Upper lobe of left lung (tissue), 6 donors: ENCODE results near the gene QDPR. TPM values are rescaled to one million over a fixed set of nuclear protein-coding genes. Genes with fewer than 3 reads are reported as not detected.
A peak's percentile ranks its signal among the peaks of the same experiment; 100 is the strongest.
"Not testable (repeated sequence)": the region's sequence is repeated elsewhere in the genome, so short reads cannot be mapped to it uniquely, and the experiment has no call there.

Experiments used
- ATAC-seq, 2 donors: fragments of 200-7000 bp; cut with Tn5 transposase; one replicate each; pipeline ENCODE4 v1.9.1; 2022; ENCODE audit warnings: mild to moderate bottlenecking in 2 of 2, moderate library complexity in 2 of 2; ENCODE audit not compliant: low FRiP score in 2 of 2
- DNase-seq, 2 donors: peaks; one replicate each; pipeline ENCODE4 v3.0.0-alpha.2; 2019 to 2020
- H3K27ac ChIP-seq, 4 donors: fragments of 200-600 bp; sonication (generic); one replicate each; pipeline ENCODE4 v1.5.1; 2016 to 2019
- H3K27me3 ChIP-seq, 4 donors: fragments of 200-600 bp; sonication (generic); one replicate each; pipeline ENCODE4 v1.5.1; 2017 to 2019
- H3K36me3 ChIP-seq, 4 donors: fragments of 200-600 bp; sonication (generic); one replicate each; pipeline ENCODE4 v1.5.1; 2016 to 2019
- H3K4me1 ChIP-seq, 4 donors: fragments of 200-600 bp; sonication (generic); one replicate each; pipeline ENCODE4 v1.5.1; 2018 to 2019
- H3K4me3 ChIP-seq, 4 donors: fragments of 200-600 bp; sonication (generic); one replicate each; pipeline ENCODE4 v1.5.1; 2017 to 2019; ENCODE audit warnings: mild to moderate bottlenecking in 2 of 4, moderate library complexity in 1 of 4
- H3K9me3 ChIP-seq, 4 donors: fragments of 200-600 bp; sonication (generic); one replicate each; pipeline ENCODE4 v1.5.1; 2018 to 2019
- CTCF ChIP-seq, 6 experiments: fragments of 450-650 bp in 4 of 6; fragments of 200-600 bp in 2 of 6; sonication (generic) in 2 of 6; IDR thresholded peaks; one replicate each; pipeline ENCODE4 v1.5.1; 2016 to 2019; ENCODE audit warnings: antibody characterized with exemption in 6 of 6
- EP300 ChIP-seq, 4 donors: sonication (generic); formaldehyde crosslinking; IDR thresholded peaks; one replicate each; pipeline ENCODE4 v1.5.1; 2017; ENCODE audit warnings: antibody characterized with exemption in 4 of 4, control low read depth in 2 of 4
- POLR2A ChIP-seq, 4 donors: fragments of 450-650 bp; IDR thresholded peaks; one replicate each; pipeline ENCODE4 v1.5.1; 2016 to 2017; ENCODE audit warnings: antibody characterized with exemption in 4 of 4, mild to moderate bottlenecking in 2 of 4
- POLR2AphosphoS5 ChIP-seq, 2 donors: sonication (generic); formaldehyde crosslinking; IDR thresholded peaks; one replicate each; pipeline ENCODE4 v1.5.1; 2017; ENCODE audit warnings: antibody characterized with exemption in 2 of 2
- WGBS, 2 donors: methylation state at CpG; one replicate each; pipeline ENCODE4 v1.1.5; 2017 to 2018; 5-methylcytosine and 5-hydroxymethylcytosine counted together
- total RNA-seq, 6 donors: library from RNA; depleted of rRNA in 4 of 6; stranded (reverse); fragments of >200 nt in 4 of 6; gene quantifications; one replicate each; pipeline versions ENCODE4 v1.1.0 to v1.2.1, GENCODE V29; 2016 to 2021
- donor health status: DM: no; HTN: no; CAD: no; lungs with moderate emphysema.
- donor health status: DM: no; HTN: yes; CAD: no; lungs with severe emphysema.

QDPR gene
- total RNA-seq, 6 donors from 2014 or later, result 16.3 to 48.4 (median 22.7) TPM

GRCh38 chr4:17448689-17449088 is 63.2 kb downstream of the QDPR start:
- H3K9me3 ChIP-seq, result no peaks in the 10 kb centered on the region
- ATAC-seq (peak in 1 of 2 donors; percentile 56), DNase-seq (no peak)
- TF ChIP-seq POLR2AphosphoS5 (IDR thresholded peaks at IDR 0.05), result no peak
- no peak for TF ChIP-seq EP300 (IDR thresholded peaks at IDR 0.05)
- TF ChIP-seq POLR2A (IDR thresholded peaks at IDR 0.05), result no peak
- TF ChIP-seq CTCF (IDR thresholded peaks at IDR 0.05), result no peak
- WGBS, 2 donors, result 40 to 52% methylated on average over 3 of the region's 3 CpGs
- no peak overlapping the region for H3K27ac ChIP-seq
- H3K27me3 ChIP-seq, result no peaks in the 10 kb centered on the region
- H3K4me3 ChIP-seq, result no peak overlapping the region
- H3K4me1 ChIP-seq, result peaks cover 0 to 7% (median 1%) of the 10 kb centered on the region in 4 donors
- no peaks in the 10 kb centered on the region for H3K36me3 ChIP-seq

- DNase-seq (no peak), ATAC-seq (peak; percentile 57 to 88)
- Histone ChIP-seq H3K36me3 (no peaks in the 10 kb centered on the region), H3K27me3 (no peaks in the 10 kb centered on the region), H3K4me1 (peaks cover 0 to 7% (median 1%) of the 10 kb centered on the region in 4 donors), H3K4me3 (no peak overlapping the region), H3K27ac (no peak overlapping the region), H3K9me3 (no peaks in the 10 kb centered on the region)
- TF ChIP-seq EP300 (IDR thresholded peaks at IDR 0.05) (no peak), CTCF (IDR thresholded peaks at IDR 0.05) (peak in 5 of 6 experiments; percentile 39 to 69 (median 57)), POLR2AphosphoS5 (IDR thresholded peaks at IDR 0.05) (no peak), POLR2A (IDR thresholded peaks at IDR 0.05) (no peak)
Observed at GRCh38 chr4:17447675-17448298, 64.1 kb downstream of the QDPR start.

- no peak overlapping the region for H3K27ac ChIP-seq
- 78 to 79% methylated on average over 5 of the region's 5 CpGs for WGBS, 2 donors
- H3K36me3 ChIP-seq, result no peaks in the 10 kb centered on the region
- TF ChIP-seq POLR2A (IDR thresholded peaks at IDR 0.05) (no peak), POLR2AphosphoS5 (IDR thresholded peaks at IDR 0.05) (no peak), EP300 (IDR thresholded peaks at IDR 0.05) (no peak), CTCF (IDR thresholded peaks at IDR 0.05) (no peak)
- H3K4me1 ChIP-seq, result peaks cover 0 to 7% (median 1%) of the 10 kb centered on the region in 4 donors
- no peaks in the 10 kb centered on the region for H3K9me3 ChIP-seq
- H3K4me3 ChIP-seq, result no peak overlapping the region
- DNase-seq, result no peak
- no peaks in the 10 kb centered on the region for H3K27me3 ChIP-seq
- ATAC-seq, result no peak
Observed at GRCh38 chr4:17447056-17447455, 64.8 kb downstream of the QDPR start.

- H3K4me1 ChIP-seq, H3K27me3 ChIP-seq, DNase-seq, H3K36me3 ChIP-seq, H3K9me3 ChIP-seq, H3K4me3 ChIP-seq, H3K27ac ChIP-seq, ATAC-seq: not testable (repeated sequence)
- 80 to 83% methylated on average over 1 of the region's 1 CpG for WGBS, 2 donors
Observed at GRCh38 chr4:17442477-17442876, 69.4 kb downstream of the QDPR start.

GRCh38 chr4:17437396-17437795 is 74.5 kb downstream of the QDPR start:
- Histone ChIP-seq H3K9me3 (no peaks in the 10 kb centered on the region), H3K27me3 (no peaks in the 10 kb centered on the region), H3K36me3 (no peaks in the 10 kb centered on the region), H3K27ac (peak overlapping the region in 1 of 4 donors; percentile 2), H3K4me3 (no peak overlapping the region), H3K4me1 (no peaks in the 10 kb centered on the region)
- 65 to 74% methylated on average over 10 to 11 of the region's 11 CpGs for WGBS, 2 donors
- TF ChIP-seq EP300 (IDR thresholded peaks at IDR 0.05), result no peak
- TF ChIP-seq CTCF (IDR thresholded peaks at IDR 0.05), result no peak
- TF ChIP-seq POLR2A (IDR thresholded peaks at IDR 0.05), result no peak
- TF ChIP-seq POLR2AphosphoS5 (IDR thresholded peaks at IDR 0.05), result no peak
- ATAC-seq (no peak), DNase-seq (peak in 1 of 2 donors; percentile 30)
